PC-9 (cell line): ENCODE results near the gene P2RY8. TPM values are rescaled to one million over a fixed set of nuclear protein-coding genes. Genes with fewer than 3 reads are reported as not detected.
"Not testable (repeated sequence)": the region's sequence is repeated elsewhere in the genome, so short reads cannot be mapped to it uniquely, and the experiment has no call there.

ENCODE experiments used
- BruUV-seq: library from RNA; stranded (reverse); fragments of 400-500 nt; replicated peaks from 2 replicates; lab custom pipeline; 2021; lab: Mats Ljungman, UMichigan
- CTCF ChIA-PET: fragments of 300-600 bp; sonication (Branson Sonifier 250); formaldehyde crosslinking; loops from one replicate; lab custom pipeline; 2022; ENCODE audit warnings: antibody characterized with exemption; lab: Charles Lee
- POLR2A ChIA-PET: fragments of 300-600 bp; sonication (Branson Sonifier 250); formaldehyde crosslinking; loops from one replicate; lab custom pipeline; 2022; ENCODE audit warnings: antibody characterized with exemption; ENCODE audit not compliant: unreplicated experiment; lab: Charles Lee
- DNase-seq, 2 experiments: peaks; one replicate each; pipeline versions ENCODE4 v3.0.0 to v3.0.0-alpha.2; 2015 to 2022; ENCODE audit warnings: mixed read lengths in 1 of 2
- H2AFZ ChIP-seq: fragments of 200-600 bp; sonication (generic); 2 replicates; pipeline ENCODE4 v1.8.1; 2017; ENCODE audit warnings: antibody characterized with exemption
- H3F3A ChIP-seq: fragments of 200-600 bp; sonication (generic); 2 replicates; pipeline ENCODE4 v1.8.1; 2017; ENCODE audit warnings: antibody characterized with exemption, mild to moderate bottlenecking, low read depth; ENCODE audit not compliant: insufficient read depth
- H3K27ac ChIP-seq: fragments of 200-600 bp; sonication (generic); 2 replicates; pipeline ENCODE4 v1.6.1; 2016; ENCODE audit warnings: mixed run types
- H3K27me3 ChIP-seq: fragments of 200-600 bp; sonication (generic); 2 replicates; pipeline ENCODE4 v1.6.1; 2016; ENCODE audit warnings: low read depth, mixed run types; ENCODE audit not compliant: insufficient read depth
- H3K36me3 ChIP-seq: fragments of 200-600 bp; sonication (generic); 2 replicates; pipeline ENCODE4 v1.6.1; 2016; ENCODE audit warnings: low read depth, mixed run types
- H3K4me1 ChIP-seq: fragments of 200-600 bp; sonication (generic); replicated peaks from 2 replicates; pipeline ENCODE4 v1.6.1; 2016; ENCODE audit warnings: mixed run types; ENCODE audit not compliant: insufficient read depth
- H3K4me2 ChIP-seq: fragments of 200-600 bp; sonication (generic); 2 replicates; pipeline ENCODE4 v1.6.1; 2017; ENCODE audit warnings: mixed run types
- H3K4me3 ChIP-seq: fragments of 200-600 bp; sonication (generic); 2 replicates; pipeline ENCODE4 v1.6.1; 2016; ENCODE audit warnings: mixed run types
- H3K79me2 ChIP-seq: fragments of 200-600 bp; sonication (generic); 2 replicates; pipeline ENCODE4 v1.6.1; 2017; ENCODE audit warnings: low read depth, mixed run types
- H3K9me2 ChIP-seq: fragments of 200-600 bp; sonication (generic); 2 replicates; pipeline ENCODE4 v1.8.1; 2017; ENCODE audit warnings: mild to moderate bottlenecking; ENCODE audit not compliant: insufficient read depth
- H3K9me3 ChIP-seq: fragments of 200-600 bp; sonication (generic); 2 replicates; pipeline ENCODE4 v1.8.1; 2016; ENCODE audit warnings: low read depth; ENCODE audit not compliant: insufficient read depth
- H4K20me1 ChIP-seq: fragments of 200-600 bp; sonication (generic); 2 replicates; pipeline ENCODE4 v1.8.1; 2017; ENCODE audit not compliant: insufficient read depth
- CTCF ChIP-seq: fragments of 200-600 bp; sonication (generic); conservative IDR thresholded peaks from 2 replicates; pipeline ENCODE4 v1.6.1; 2017; ENCODE audit warnings: mixed run types, antibody characterized with exemption, mild to moderate bottlenecking, moderate library complexity
- EZH2 ChIP-seq: fragments of 200-600 bp; sonication (generic); IDR thresholded peaks from 2 replicates; pipeline ENCODE4 v1.8.0; 2017; ENCODE audit warnings: antibody characterized with exemption, low read depth
- intact Hi-C: fragments of 100-400 bp; cut with micrococcal nuclease; formaldehyde crosslinking; loops from one replicate; pipeline ENCODE4 v1.10.0; 2022; ENCODE audit not compliant: unreplicated experiment
- total RNA-seq: library from RNA; stranded (reverse); gene quantifications from 2 replicates; pipeline ENCODE4 v1.2.3, GENCODE V29; 2021

The P2RY8 gene
- total RNA-seq, 1 experiment from 2014 or later, result not detected

- no TSS peak for BruUV-seq
- TF ChIP-seq EZH2, result no peak
- peak in 1 of 2 experiments; percentile 55 for DNase-seq
Measured at GRCh38 chrX:1491851-1492349, 45.1 kb downstream of the P2RY8 start.

GRCh38 chrX:1491248-1491647 lies 45.7 kb downstream of the P2RY8 start:
- H3K4me1 ChIP-seq, H3K9me2 ChIP-seq, intact Hi-C loops, CTCF ChIA-PET, H4K20me1 ChIP-seq, H3F3A ChIP-seq, H3K27ac ChIP-seq, H3K4me2 ChIP-seq, BruUV-seq, H3K36me3 ChIP-seq, H3K4me3 ChIP-seq, DNase-seq, H3K9me3 ChIP-seq, POLR2A ChIA-PET, H2AFZ ChIP-seq, H3K79me2 ChIP-seq: not testable (repeated sequence)
- H3K27me3 ChIP-seq, result peaks cover 20% of the 10 kb centered on the region

More at GRCh38 chrX:1491851-1492349, 45.1 kb downstream of the P2RY8 start:
- Histone ChIP-seq H3F3A (no peaks in the 10 kb centered on the region; the same call in 1 of the 2 replicates), H3K4me3 (no peak overlapping the region), H3K4me1 (no peaks in the 10 kb centered on the region), H3K27me3 (peaks cover 13% of the 10 kb centered on the region), H3K27ac (no peak overlapping the region), H2AFZ (no peak overlapping the region), H4K20me1 (no peaks in the 10 kb centered on the region), H3K9me2 (no peaks in the 10 kb centered on the region), H3K9me3 (no peaks in the 10 kb centered on the region), H3K36me3 (no peaks in the 10 kb centered on the region), H3K4me2 (no peak overlapping the region), H3K79me2 (no peaks in the 10 kb centered on the region)
- intact Hi-C loops, result no loop called here
- ChIA-PET POLR2A (no interaction called here), CTCF (no interaction called here)

- intact Hi-C loops, H3K4me1 ChIP-seq, H3K27ac ChIP-seq, CTCF ChIA-PET, H3K36me3 ChIP-seq, H2AFZ ChIP-seq, H4K20me1 ChIP-seq, H3K4me2 ChIP-seq, POLR2A ChIA-PET, H3K4me3 ChIP-seq, H3K9me3 ChIP-seq, DNase-seq, H3F3A ChIP-seq, H3K9me2 ChIP-seq, BruUV-seq, H3K79me2 ChIP-seq: not testable (repeated sequence)
- peaks cover 23% of the 10 kb centered on the region for H3K27me3 ChIP-seq
Measured at GRCh38 chrX:1490723-1491122, 46.3 kb downstream of the P2RY8 start.

- H3K9me2 ChIP-seq, DNase-seq, BruUV-seq, H2AFZ ChIP-seq, H4K20me1 ChIP-seq, H3F3A ChIP-seq, H3K4me3 ChIP-seq, H3K27ac ChIP-seq, intact Hi-C loops, H3K4me2 ChIP-seq, CTCF ChIA-PET, H3K36me3 ChIP-seq, H3K9me3 ChIP-seq, H3K79me2 ChIP-seq, POLR2A ChIA-PET, H3K4me1 ChIP-seq: not testable (repeated sequence)
- H3K27me3 ChIP-seq, result peaks cover 29% of the 10 kb centered on the region
Measured at GRCh38 chrX:1489354-1489753, 47.6 kb downstream of the P2RY8 start.

- Histone ChIP-seq H3K9me3 (peaks cover 4% of the 10 kb centered on the region; the same call in 1 of the 2 replicates), H3K36me3 (no peaks in the 10 kb centered on the region), H3F3A (no peaks in the 10 kb centered on the region; the same call in 1 of the 2 replicates), H3K4me1 (no peaks in the 10 kb centered on the region), H3K27ac (no peak overlapping the region), H3K9me2 (no peaks in the 10 kb centered on the region), H3K4me2 (no peak overlapping the region), H3K4me3 (no peak overlapping the region), H2AFZ (no peak overlapping the region), H3K79me2 (no peaks in the 10 kb centered on the region), H3K27me3 (peaks cover 35% of the 10 kb centered on the region), H4K20me1 (no peaks in the 10 kb centered on the region)
- TF ChIP-seq CTCF (no peak), EZH2 (no peak)
- POLR2A ChIA-PET, result no interaction called here
- CTCF ChIA-PET, result no interaction called here
- BruUV-seq, result no TSS peak
- no peak for DNase-seq
- intact Hi-C loops, result no loop called here
Measured at GRCh38 chrX:1488745-1489144, 48.2 kb downstream of the P2RY8 start.
